ENCODE measurements around the gene THADA. TPM values are rescaled to one million over a fixed set of nuclear protein-coding genes. Genes with fewer than 3 reads are reported as not detected.

Gene THADA
- total and polyA plus RNA-seq, 2 donors (not counting 3 experiments of a cell fraction or from before 2014, with no cell fraction given) = 22.6 to 25.3 TPM

DNA sequence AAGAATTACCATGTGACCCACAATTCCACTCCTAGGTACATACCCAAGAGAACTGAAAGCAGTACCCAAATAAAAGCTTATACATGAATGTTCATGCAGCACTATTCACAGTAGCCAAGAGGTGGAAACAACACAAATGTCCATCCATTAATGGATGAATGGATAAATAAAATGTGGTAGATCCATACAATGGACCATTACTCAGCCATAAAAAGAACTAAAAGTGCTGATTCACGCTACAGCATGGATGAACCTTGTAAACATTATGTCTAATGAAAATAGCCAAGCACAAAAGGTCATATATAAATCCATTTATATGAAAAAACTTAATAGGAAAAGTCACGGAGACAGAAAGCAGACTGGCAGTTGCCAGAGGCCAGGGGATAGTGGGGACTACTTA, 345.8 kb downstream of the THADA start:
- ChIA-PET POLR2A (no interaction called here), CTCF (no interaction called here)
- Histone ChIP-seq H4K20me1 (replicated peaks; ENCODE audit: control insufficient read depth, extremely low read depth, insufficient read depth, low read length) (no peaks in the 10 kb centered on the region), H3K79me2 (ENCODE audit: control insufficient read depth, insufficient read depth, low read length) (no peaks in the 10 kb centered on the region), H2AFZ (ENCODE audit: low read depth, low read length) (no peak overlapping the region), H3K4me1 (ENCODE audit: control insufficient read depth, extremely low read depth, insufficient read depth, low read length) (no peaks in the 10 kb centered on the region), H3K27ac (ENCODE audit: insufficient read depth, low read depth, low read length) (no peak overlapping the region), H3K9ac (replicated peaks; ENCODE audit: extremely low read depth, insufficient read depth, low read length) (no peak overlapping the region), H3K4me3 (replicated peaks in 1 of 3; ENCODE audit: insufficient read depth in 1 of 3, low read depth in 1 of 3, low read length in 3 of 3) (no peak overlapping the region), H3K27me3 (ENCODE audit: control insufficient read depth in 2 of 2, insufficient read depth in 2 of 2, low read length in 2 of 2) (no peaks in the 10 kb centered on the region), H3K4me2 (ENCODE audit: insufficient read depth, low read length) (no peak overlapping the region), H3K36me3 (ENCODE audit: control insufficient read depth in 2 of 2, extremely low read depth in 1 of 2, insufficient read depth in 2 of 2, low read length in 2 of 2) (no peaks in the 10 kb centered on the region), H3K9me1 (replicated peaks; ENCODE audit: control insufficient read depth, extremely low read depth, insufficient read depth, low read length) (no peaks in the 10 kb centered on the region), H3K9me3 (replicated peaks; ENCODE audit: control insufficient read depth, insufficient read depth, low read length) (no peaks in the 10 kb centered on the region)
- FAIRE-seq = peak; percentile 8
- dilution Hi-C loops (cut with MboI; ENCODE audit: extremely low pct_ligation_motif_present, low sequenced_read_pairs) (no loop called here), intact Hi-C loops (cut with micrococcal nuclease) (no loop called here)
- no peak for TF ChIP-seq EZH2 (IDR thresholded peaks at IDR 0.05; ENCODE audit: borderline replicate concordance, low read depth, low read length, severe bottlenecking)
- no peak for TF ChIP-seq MAX (IDR thresholded peaks at IDR 0.05; ENCODE audit: insufficient read depth, insufficient read length)
- no peak for TF ChIP-seq POLR2AphosphoS5 (IDR thresholded peaks at IDR 0.05; ENCODE audit: insufficient read depth, low read depth, low read length)
- no peak for TF ChIP-seq GATA2 (IDR thresholded peaks at IDR 0.05; ENCODE audit: insufficient read depth, insufficient read length, low read depth, low read length)
- TF ChIP-seq POLR2A (IDR thresholded peaks at IDR 0.05; ENCODE audit: low read depth, low read length) = no peak
- TF ChIP-seq MYC (IDR thresholded peaks at IDR 0.05; ENCODE audit: low read depth, low read length) = no peak
- TF ChIP-seq FOS (IDR thresholded peaks at IDR 0.05; ENCODE audit: borderline replicate concordance, insufficient read depth, low read length) = no peak
- no peak for TF ChIP-seq JUN (IDR thresholded peaks at IDR 0.05; ENCODE audit: borderline replicate concordance, insufficient read depth, insufficient read length, low read depth)
- TF ChIP-seq, protein P1, sequence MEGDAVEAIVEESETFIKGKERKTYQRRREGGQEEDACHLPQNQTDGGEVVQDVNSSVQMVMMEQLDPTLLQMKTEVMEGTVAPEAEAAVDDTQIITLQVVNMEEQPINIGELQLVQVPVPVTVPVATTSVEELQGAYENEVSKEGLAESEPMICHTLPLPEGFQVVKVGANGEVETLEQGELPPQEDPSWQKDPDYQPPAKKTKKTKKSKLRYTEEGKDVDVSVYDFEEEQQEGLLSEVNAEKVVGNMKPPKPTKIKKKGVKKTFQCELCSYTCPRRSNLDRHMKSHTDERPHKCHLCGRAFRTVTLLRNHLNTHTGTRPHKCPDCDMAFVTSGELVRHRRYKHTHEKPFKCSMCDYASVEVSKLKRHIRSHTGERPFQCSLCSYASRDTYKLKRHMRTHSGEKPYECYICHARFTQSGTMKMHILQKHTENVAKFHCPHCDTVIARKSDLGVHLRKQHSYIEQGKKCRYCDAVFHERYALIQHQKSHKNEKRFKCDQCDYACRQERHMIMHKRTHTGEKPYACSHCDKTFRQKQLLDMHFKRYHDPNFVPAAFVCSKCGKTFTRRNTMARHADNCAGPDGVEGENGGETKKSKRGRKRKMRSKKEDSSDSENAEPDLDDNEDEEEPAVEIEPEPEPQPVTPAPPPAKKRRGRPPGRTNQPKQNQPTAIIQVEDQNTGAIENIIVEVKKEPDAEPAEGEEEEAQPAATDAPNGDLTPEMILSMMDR (IDR thresholded peaks at IDR 0.05; ENCODE audit: extremely low read depth in 1 of 2, insufficient read depth in 1 of 2, low read depth in 1 of 2, low read length in 2 of 2) = no peak
- no peak for DNase-seq (ENCODE audit: low read depth, low spot score)
- BruUV-seq (replicated peaks) = no TSS peak

Measured in endothelial cell of umbilical vein (primary cell).